GM06990 (cell line): ENCODE measurements around the gene HLCS.

Source experiments
- DNase-seq: peaks from one replicate; pipeline ENCODE4 v3.0.0-alpha.2; 2011; ENCODE audit not compliant: insufficient read length; ENCODE audit errors: extremely low read depth
- H3K27me3 ChIP-seq: replicated peaks from 2 replicates; pipeline ENCODE4 v1.6.0; 2011; ENCODE audit warnings: low read length; ENCODE audit not compliant: control insufficient read depth, insufficient read depth
- H3K36me3 ChIP-seq: 2 replicates; pipeline ENCODE4 v1.5.1; 2011; ENCODE audit warnings: low read length; ENCODE audit not compliant: control insufficient read depth, insufficient read depth
- H3K4me3 ChIP-seq: replicated peaks from 2 replicates; pipeline ENCODE4 v1.5.1; 2011; ENCODE audit warnings: low read depth, mild to moderate bottlenecking, control low read depth, low read length
- CTCF ChIP-seq: IDR thresholded peaks from 2 replicates; pipeline ENCODE4 v1.5.1; 2011; ENCODE audit warnings: low read length, control low read depth, mild to moderate bottlenecking, inconsistent platforms; ENCODE audit not compliant: insufficient read depth, poor library complexity, severe bottlenecking

Gene HLCS

GRCh38 chr21:36974851-36975192 is 8.4 kb upstream of the HLCS start:
- no peak for DNase-seq
- TF ChIP-seq CTCF, result no peak
- Histone ChIP-seq H3K4me3 (no peak overlapping the region), H3K36me3 (no peaks in the 10 kb centered on the region), H3K27me3 (no peaks in the 10 kb centered on the region)

DNA sequence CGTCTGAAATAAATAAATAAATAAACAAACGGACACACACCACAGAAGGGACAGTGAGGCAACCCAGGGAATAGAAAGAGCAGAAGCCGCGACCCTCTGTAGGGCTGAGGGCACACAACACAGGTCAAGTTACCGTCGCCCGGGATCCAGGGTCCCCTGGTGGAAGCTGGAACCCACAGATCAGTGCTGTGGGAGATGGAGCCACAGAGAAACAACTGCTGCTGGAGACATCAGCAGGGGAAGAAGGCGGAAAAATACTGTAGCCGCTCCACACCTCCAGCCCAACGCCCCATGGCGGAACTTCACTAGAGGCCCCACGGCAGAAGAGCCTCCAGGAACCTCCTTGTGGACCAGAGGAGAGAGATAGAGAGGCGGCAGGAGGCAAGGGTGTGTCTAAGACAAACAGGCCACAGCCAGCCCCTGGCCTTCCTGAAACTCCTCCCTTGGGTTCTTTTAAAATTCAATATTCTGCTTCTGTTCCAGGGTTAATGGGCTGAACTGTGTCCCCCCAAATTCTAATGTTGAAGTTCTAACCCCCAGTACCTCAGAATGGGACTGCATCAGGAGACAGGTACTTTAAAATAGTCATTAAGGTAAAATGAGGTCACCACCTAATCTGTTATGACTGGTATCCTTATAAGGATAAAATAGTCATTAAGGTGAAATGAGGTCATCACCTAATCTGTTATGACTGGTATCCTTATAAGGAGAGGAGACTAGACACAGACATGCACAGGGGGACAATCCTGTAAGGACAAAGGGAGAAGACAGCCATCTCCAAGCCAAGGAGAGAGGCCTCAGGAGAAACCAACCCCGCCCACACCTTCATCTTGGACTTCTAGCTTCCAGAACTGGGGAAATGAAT is 7.7 kb upstream of the HLCS start:
- no peak overlapping the region for H3K4me3 ChIP-seq
- TF ChIP-seq CTCF, result no peak
- H3K36me3 ChIP-seq, result no peaks in the 10 kb centered on the region
- DNase-seq, result no peak
- H3K27me3 ChIP-seq, result no peaks in the 10 kb centered on the region

DNA sequence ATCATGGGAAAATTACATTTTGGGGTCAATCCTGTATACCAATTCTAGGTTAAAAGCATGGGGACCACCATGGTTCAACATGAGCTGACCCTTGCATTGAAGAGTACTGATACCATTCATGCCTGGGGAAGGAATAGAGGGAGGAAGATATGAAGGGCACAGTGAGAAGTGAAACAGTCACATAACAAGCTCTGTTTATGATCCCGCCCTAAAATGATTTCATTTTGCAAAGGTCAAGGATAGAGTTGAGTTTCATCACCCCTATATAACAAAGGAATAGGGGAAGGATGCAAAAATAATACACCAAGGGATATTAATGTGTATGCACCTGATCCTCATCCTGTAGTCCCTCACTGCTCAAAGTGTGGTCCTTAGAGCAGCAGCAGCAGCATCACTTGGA is 2.5 kb upstream of the HLCS start:
- H3K4me3 ChIP-seq, result no peak overlapping the region
- no peak for DNase-seq
- no peak for TF ChIP-seq CTCF

GRCh38 chr21:36968414-36968813 is 1.9 kb upstream of the HLCS start:
- no peak for DNase-seq
- H3K4me3 ChIP-seq, result no peak overlapping the region
- no peaks in the 10 kb centered on the region for H3K27me3 ChIP-seq
- H3K36me3 ChIP-seq, result no peaks in the 10 kb centered on the region
- TF ChIP-seq CTCF, result no peak

More for the DNA sequence above, 2.5 kb upstream of the HLCS start:
- H3K27me3 ChIP-seq, result no peaks in the 10 kb centered on the region
- no peaks in the 10 kb centered on the region for H3K36me3 ChIP-seq

- no peaks in the 10 kb centered on the region for H3K27me3 ChIP-seq
- no peak for TF ChIP-seq CTCF
- DNase-seq, result no peak
- no peaks in the 10 kb centered on the region for H3K36me3 ChIP-seq
- peak overlapping the region; percentile 74 for H3K4me3 ChIP-seq
Measured at GRCh38 chr21:36966821-36967768, 626 bp upstream of the HLCS start.
